GM23338 (cell line): ENCODE results near the gene ACSM2B. TPM values are rescaled to one million over a fixed set of nuclear protein-coding genes. Genes with fewer than 3 reads are reported as not detected.

Experiments used
- ATAC-seq: fragments of 200-7000 bp; cut with Tn5 transposase; 3 replicates; pipeline ENCODE4 v1.9.1; 2020
- DNase-seq: peaks from one replicate; pipeline ENCODE4 v3.0.0-alpha.2; 2015; ENCODE audit warnings: low spot score
- H2AFZ ChIP-seq: fragments of 200-600 bp; sonication (generic); 2 replicates; pipeline ENCODE4 v1.8.0; 2016; ENCODE audit warnings: antibody characterized with exemption, mild to moderate bottlenecking, moderate library complexity
- H3F3A ChIP-seq: fragments of 200-600 bp; sonication (generic); replicated peaks from 2 replicates; pipeline ENCODE4 v1.8.0; 2017; ENCODE audit warnings: antibody characterized with exemption, mixed run types, low read depth
- H3K27ac ChIP-seq: fragments of 200-600 bp; sonication (generic); 2 replicates; pipeline ENCODE4 v1.6.1; 2016; ENCODE audit warnings: low read depth
- H3K27me3 ChIP-seq: fragments of 200-600 bp; sonication (generic); 2 replicates; pipeline ENCODE4 v1.8.0; 2016; ENCODE audit warnings: mild to moderate bottlenecking, mixed run types, moderate library complexity; ENCODE audit not compliant: insufficient read depth
- H3K36me3 ChIP-seq: fragments of 200-600 bp; sonication (generic); 2 replicates; pipeline ENCODE4 v1.8.0; 2016; ENCODE audit warnings: mild to moderate bottlenecking; ENCODE audit not compliant: insufficient read depth
- H3K4me1 ChIP-seq: fragments of 200-600 bp; sonication (generic); 2 replicates; pipeline ENCODE4 v1.8.0; 2016; ENCODE audit warnings: mild to moderate bottlenecking, moderate library complexity; ENCODE audit not compliant: insufficient read depth
- H3K4me2 ChIP-seq: fragments of 200-600 bp; sonication (generic); 2 replicates; pipeline ENCODE4 v1.7.1; 2017; ENCODE audit warnings: mixed run types
- H3K4me3 ChIP-seq: fragments of 200-600 bp; sonication (generic); 2 replicates; pipeline ENCODE4 v1.6.1; 2016; ENCODE audit warnings: mixed run types
- H3K79me2 ChIP-seq: fragments of 200-600 bp; sonication (generic); replicated peaks from 2 replicates; pipeline ENCODE4 v1.8.0; 2017; ENCODE audit warnings: mild to moderate bottlenecking; ENCODE audit not compliant: insufficient read depth
- H3K9me2 ChIP-seq: fragments of 200-600 bp; sonication (generic); 2 replicates; pipeline ENCODE4 v1.8.0; 2017; ENCODE audit not compliant: insufficient read depth
- H4K20me1 ChIP-seq: fragments of 200-600 bp; sonication (generic); replicated peaks from 2 replicates; pipeline ENCODE4 v1.8.0; 2017; ENCODE audit warnings: mild to moderate bottlenecking; ENCODE audit not compliant: insufficient read depth
- H3K27ac Mint-ChIP-seq: 2 replicates; pipeline ENCODE4 v1.8.0; 2020; ENCODE audit warnings: inconsistent platforms, mild to moderate bottlenecking, moderate library complexity, mixed read lengths
- H3K27me3 Mint-ChIP-seq: 3 replicates; pipeline ENCODE4 v1.8.0; 2022; ENCODE audit warnings: low read depth, mild to moderate bottlenecking, moderate library complexity, mixed read lengths, inconsistent platforms; ENCODE audit not compliant: insufficient read depth, poor library complexity
- H3K36me3 Mint-ChIP-seq: 3 replicates; pipeline ENCODE4 v1.8.0; 2021; ENCODE audit warnings: low read depth, mild to moderate bottlenecking, inconsistent platforms, moderate library complexity, mixed read lengths
- H3K4me1 Mint-ChIP-seq: 3 replicates; pipeline ENCODE4 v1.8.0; 2020; ENCODE audit warnings: mild to moderate bottlenecking, inconsistent platforms, mixed read lengths
- H3K4me3 Mint-ChIP-seq: 3 replicates; pipeline ENCODE4 v1.8.0; 2021; ENCODE audit warnings: moderate library complexity, mild to moderate bottlenecking, inconsistent platforms, mixed read lengths
- H3K9me3 Mint-ChIP-seq: 3 replicates; pipeline ENCODE4 v1.8.0; 2020; ENCODE audit warnings: moderate library complexity, mild to moderate bottlenecking, inconsistent platforms, mixed read lengths
- CREB1 ChIP-seq: fragments of 250-450 bp; sonication (Bioruptor Pico); IDR thresholded peaks from 2 replicates; pipeline ENCODE4 v1.5.0; 2020; ENCODE audit warnings: low read depth, mild to moderate bottlenecking, moderate library complexity
- CTCF ChIP-seq, 2 experiments: fragments of 200-600 bp in 1 of 2; sonication (generic) in 1 of 2; conservative IDR thresholded peaks; 2 replicates each; pipeline versions ENCODE4 v1.5.1 to v1.6.1; 2016 to 2017; ENCODE audit warnings: antibody characterized with exemption in 2 of 2, low read depth in 2 of 2, mild to moderate bottlenecking in 2 of 2, moderate library complexity in 1 of 2
- EZH2phosphoT487 ChIP-seq: fragments of 200-600 bp; sonication (generic); IDR thresholded peaks from one replicate; pipeline ENCODE4 v1.8.1; 2018; ENCODE audit warnings: antibody characterized with exemption; ENCODE audit not compliant: unreplicated experiment
- JUNB ChIP-seq: IDR thresholded peaks from one replicate; pipeline ENCODE4 v1.6.1; 2016; ENCODE audit warnings: antibody characterized with exemption; ENCODE audit not compliant: unreplicated experiment
- NANOG ChIP-seq: IDR thresholded peaks from 2 replicates; pipeline ENCODE4 v1.6.1; 2016; ENCODE audit warnings: antibody characterized with exemption, borderline replicate concordance
- POLR2AphosphoS5 ChIP-seq: IDR thresholded peaks from 2 replicates; pipeline ENCODE4 v1.6.1; 2016; ENCODE audit warnings: antibody characterized with exemption, low read depth
- REST ChIP-seq: IDR thresholded peaks from one replicate; pipeline ENCODE4 v1.6.1; 2018; ENCODE audit warnings: antibody characterized with exemption; ENCODE audit not compliant: unreplicated experiment
- ZNF114 ChIP-seq: fragments of 250-450 bp; sonication (Bioruptor Pico); IDR thresholded peaks from 2 replicates; pipeline ENCODE4 v1.5.0; 2020; ENCODE audit warnings: mild to moderate bottlenecking, moderate library complexity
- ZNF331 ChIP-seq: fragments of 250-450 bp; sonication (Bioruptor Pico); IDR thresholded peaks from 2 replicates; pipeline ENCODE4 v1.5.0; 2020; ENCODE audit warnings: low read depth, mild to moderate bottlenecking, moderate library complexity
- ZNF462 ChIP-seq: fragments of 250-450 bp; sonication (Bioruptor Pico); IDR thresholded peaks from 2 replicates; pipeline ENCODE4 v1.5.0; 2020; ENCODE audit warnings: mild to moderate bottlenecking, moderate library complexity
- polyA plus RNA-seq: library from polyadenylated mRNA; unstranded; fragments of >200 nt; fragmentation: Nextera tagmentation; extraction: Ambion mirVana; gene quantifications from 2 replicates; pipeline ENCODE4 v1.2.1, GENCODE V29; 2016
- total RNA-seq: library from RNA; depleted of rRNA; stranded (reverse); fragments of >200 nt; shearing (Covaris generic); gene quantifications from 2 replicates; pipeline ENCODE4 v1.2.3, GENCODE V29; 2014

The ACSM2B gene
- total and polyA plus RNA-seq, 2 experiments from 2014 or later, result not detected

- TF ChIP-seq CTCF (conservative IDR thresholded peaks at IDR 0.05; ENCODE audit: low read depth in 2 of 2) (no peak), NANOG (no peak), REST (no peak), EZH2phosphoT487 (no peak), JUNB (no peak), POLR2AphosphoS5 (no peak)
These were observed 46.3 kb upstream of the ACSM2B start (continued) for GRCh38 chr16:20622498-20622870.

DNA sequence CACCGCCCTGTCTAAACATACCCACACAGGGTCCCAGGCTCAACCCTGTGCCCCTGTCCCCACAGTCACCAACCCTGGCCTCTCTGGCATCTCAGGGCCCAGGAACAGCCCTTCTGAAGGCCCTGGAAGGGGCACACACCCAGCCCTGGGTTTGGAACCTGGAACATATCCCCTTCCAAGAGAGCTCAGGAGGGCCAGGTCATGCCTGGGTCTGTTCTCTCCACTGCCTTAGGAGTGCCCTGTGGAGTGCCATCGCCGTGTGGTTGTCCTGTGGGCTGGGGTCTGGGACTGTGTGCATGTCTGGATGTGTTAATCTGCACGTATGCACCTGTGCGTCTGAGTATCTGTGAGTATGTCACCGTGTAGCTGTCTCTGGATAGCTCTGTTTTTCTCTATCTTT is 45.2 kb upstream of the ACSM2B start:
- Histone ChIP-seq H3K79me2 (no peaks in the 10 kb centered on the region), H3K27ac (no peak overlapping the region), H3K36me3 (no peaks in the 10 kb centered on the region), H3F3A (no peaks in the 10 kb centered on the region), H3K9me2 (peaks cover 16% of the 10 kb centered on the region; the same call in 1 of the 2 replicates), H3K4me1 (peaks cover 5% of the 10 kb centered on the region), H2AFZ (no peak overlapping the region), H3K27me3 (no peaks in the 10 kb centered on the region), H3K4me3 (no peak overlapping the region), H4K20me1 (no peaks in the 10 kb centered on the region), H3K4me2 (no peak overlapping the region)
- Mint-ChIP-seq H3K9me3 (no peaks in the 10 kb centered on the region), H3K27me3 (no peaks in the 10 kb centered on the region), H3K4me1 (peaks cover 27% of the 10 kb centered on the region), H3K36me3 (no peaks in the 10 kb centered on the region; the same call in 2 of the 3 replicates), H3K27ac (no peak overlapping the region), H3K4me3 (no peak overlapping the region)
- DNase-seq, result no peak
- ATAC-seq, result no peak
- TF ChIP-seq JUNB, result no peak
- no peak for TF ChIP-seq EZH2phosphoT487
- TF ChIP-seq ZNF114, result no peak
- no peak for TF ChIP-seq CREB1 (CRISPR knock-in tag)
- TF ChIP-seq REST, result no peak
- no peak for TF ChIP-seq ZNF462
- TF ChIP-seq ZNF331 (CRISPR knock-in tag), result no peak
- TF ChIP-seq NANOG, result no peak
